K562 (cell line): ENCODE measurements around the gene CABP2. TPM values are rescaled to one million over a fixed set of nuclear protein-coding genes. Genes with fewer than 3 reads are reported as not detected.

ENCODE experiments used
- ATAC-seq: fragments of 200-7000 bp; cut with Tn5 transposase; 3 replicates; pipeline ENCODE4 v1.9.1; 2020; ENCODE audit warnings: moderate library complexity
- BruUV-seq: library from RNA; stranded (reverse); fragments of 400-500 nt; replicated peaks from 2 replicates; lab custom pipeline; 2021; lab: Mats Ljungman, UMichigan
- CTCF ChIA-PET: fragments of 300-600 bp; formaldehyde crosslinking; extraction: SDS; loops from one replicate; lab custom pipeline; 2021; ENCODE audit warnings: low intra/inter-chr PET ratio; lab: Yijun Ruan, JAX
- POLR2A ChIA-PET: fragments of 300-600, 350-650 bp; sonication (Branson Sonifier 250); formaldehyde crosslinking; extraction: SDS; loops from one replicate; lab custom pipeline; 2021; ENCODE audit warnings: antibody characterized with exemption, inconsistent platforms; lab: Yijun Ruan, JAX
- DNase-seq, 4 experiments: peaks; one replicate each; pipeline versions ENCODE4 v3.0.0 to v3.0.0-alpha.2; 2011 to 2018; ENCODE audit warnings: low spot score in 3 of 4, mixed read lengths in 3 of 4; ENCODE audit errors: extremely low read depth in 1 of 4
- FAIRE-seq: peaks from 2 replicates; lab custom pipeline; 2011; peaks lifted over from hg19 to GRCh38; lab: Jason Lieb, UNC
- H2AFZ ChIP-seq: 2 replicates; pipeline ENCODE4 v1.6.0; 2011; ENCODE audit warnings: low read depth, low read length, control low read depth, inconsistent platforms
- H3K27ac ChIP-seq: fragments of 200-600 bp; 3 replicates; pipeline ENCODE4 v1.8.0; 2011; ENCODE audit warnings: low read depth, mild to moderate bottlenecking, control low read depth, inconsistent platforms, low read length, moderate library complexity, mixed read lengths; ENCODE audit errors: extremely low read depth
- H3K27me3 ChIP-seq, 2 experiments: fragments of 300-600 bp in 1 of 2; 2 replicates in 1 of 2; 3 replicates in 1 of 2; pipeline versions ENCODE4 v1.6.0 to v1.8.0; 2011; ENCODE audit warnings: inconsistent platforms in 2 of 2, low read length in 2 of 2, mild to moderate bottlenecking in 1 of 2, mixed read lengths in 1 of 2, moderate library complexity in 1 of 2; ENCODE audit not compliant: control insufficient read depth in 2 of 2, insufficient read depth in 2 of 2
- H3K36me3 ChIP-seq: fragments of 300-600 bp; 3 replicates; pipeline ENCODE4 v1.8.0; 2011; ENCODE audit warnings: mild to moderate bottlenecking, low read length, inconsistent platforms; ENCODE audit not compliant: control insufficient read depth, insufficient read depth
- H3K4me1 ChIP-seq, 2 experiments: fragments of 200-600 bp in 1 of 2; replicated peaks in 1 of 2; 2 replicates in 1 of 2; 3 replicates in 1 of 2; pipeline versions ENCODE4 v1.5.1 to v1.8.0; 2011; ENCODE audit warnings: inconsistent platforms in 2 of 2, low read length in 2 of 2, mild to moderate bottlenecking in 1 of 2, mixed read lengths in 1 of 2, moderate library complexity in 1 of 2; ENCODE audit not compliant: control insufficient read depth in 2 of 2, insufficient read depth in 2 of 2
- H3K4me2 ChIP-seq: 2 replicates; pipeline ENCODE4 v1.6.1; 2011; ENCODE audit warnings: low read length, control low read depth, inconsistent platforms, mixed read lengths; ENCODE audit not compliant: insufficient read depth
- H3K4me3 ChIP-seq: fragments of 200-600 bp; sonication (generic), shearing (Covaris generic); 2 replicates; pipeline ENCODE4 v1.5.1; 2016; ENCODE audit warnings: control low read depth, inconsistent platforms
- H3K79me2 ChIP-seq: fragments of 200-600 bp; 3 replicates; pipeline ENCODE4 v1.8.0; 2011; ENCODE audit warnings: low read length, inconsistent platforms; ENCODE audit not compliant: control insufficient read depth, insufficient read depth
- H3K9ac ChIP-seq, 2 experiments: 2 replicates each; pipeline versions ENCODE4 v1.6.0 to v1.6.1; 2011; ENCODE audit warnings: low read depth in 2 of 2, low read length in 2 of 2, control low read depth in 1 of 2, inconsistent platforms in 1 of 2, mild to moderate bottlenecking in 1 of 2, mixed read lengths in 1 of 2; ENCODE audit not compliant: insufficient read depth in 1 of 2
- H3K9me1 ChIP-seq: one replicate; pipeline ENCODE4 v1.6.0; 2011; ENCODE audit warnings: inconsistent platforms, mild to moderate bottlenecking, low read length, moderate library complexity; ENCODE audit not compliant: control insufficient read depth, insufficient read depth
- H3K9me3 ChIP-seq: replicated peaks from 2 replicates; pipeline ENCODE4 v1.5.1; 2011; ENCODE audit warnings: low read depth, low read length, inconsistent platforms; ENCODE audit not compliant: control insufficient read depth, insufficient read depth
- H4K20me1 ChIP-seq: replicated peaks from 2 replicates; pipeline ENCODE4 v1.6.1; 2011; ENCODE audit warnings: low read length, inconsistent platforms, mixed read lengths; ENCODE audit not compliant: control insufficient read depth, insufficient read depth
- KLF1 ChIP-seq: fragments of 450-650 bp; IDR thresholded peaks from 2 replicates; pipeline ENCODE4 v1.6.1; 2016; ENCODE audit warnings: missing genetic modification characterization, missing compliant biosample characterization
- TSHZ1 ChIP-seq: fragments of 250-450 bp; sonication (Bioruptor Pico); IDR thresholded peaks from 2 replicates; pipeline ENCODE4 v1.4.0; 2020; ENCODE audit warnings: mild to moderate bottlenecking, moderate library complexity
- ZNF740 ChIP-seq, 3 experiments: fragments of 200-800 bp in 1 of 3; sonication (Bioruptor generic) in 1 of 3; sonication (generic) in 1 of 3; formaldehyde crosslinking in 1 of 3; IDR thresholded peaks; 2 replicates each; pipeline versions ENCODE4 v1.6.1 to v1.8.0; 2016 to 2022; ENCODE audit warnings: mild to moderate bottlenecking in 2 of 3, missing compliant biosample characterization in 2 of 3, missing genetic modification characterization in 2 of 3, missing genetic modification reagents in 1 of 3
- WGBS: fragments of 100-300 bp; shearing (Covaris generic); methylation state at CpG from one replicate; pipeline ENCODE4 v1.1.6; 2016; ENCODE audit warnings: low coverage, mixed read lengths; ENCODE audit not compliant: insufficient coverage; ENCODE audit errors: missing lambda C conversion rate; 5-methylcytosine and 5-hydroxymethylcytosine counted together
- in situ Hi-C: fragments of 300-500 bp; cut with MboI; formaldehyde crosslinking; loops from 4 replicates; pipeline ENCODE4 v1.15.0; 2018; ENCODE audit warnings: inconsistent platforms, mixed read lengths
- intact Hi-C: fragments of 100-400 bp; cut with micrococcal nuclease; formaldehyde crosslinking; loops from 2 replicates; pipeline ENCODE4 v1.14.2; 2022
- polyA plus RNA-seq, 8 experiments: library from polyadenylated mRNA; depleted of rRNA in 4 of 8; stranded (reverse) in 5 of 8; unstranded in 3 of 8; fragments of >200 nt; fragmentation: Nextera tagmentation in 2 of 8; fragmentation: Illumina TruSeq in 1 of 8; extraction: Ambion mirVana in 2 of 8; extraction: Trizol in 1 of 8; gene quantifications; 2 replicates each; pipeline versions ENCODE4 v1.2.1 to v1.2.3, GENCODE V29; 2011 to 2014; ENCODE audit warnings: inconsistent platforms in 1 of 8, missing spikeins in 1 of 8
- total RNA-seq, 7 experiments: library from RNA; depleted of rRNA in 6 of 7; stranded (reverse); fragments of >200 nt in 6 of 7; fragmentation: Illumina TruSeq in 2 of 7; extraction: Trizol in 2 of 7; gene quantifications; 2 replicates each; pipeline versions ENCODE4 v1.2.1 to v1.2.3, GENCODE V29; 2011 to 2021; ENCODE audit warnings: low replicate concordance in 1 of 7

CABP2 gene
- total and polyA plus RNA-seq, 9 of the 15 experiments (the other 6 are each of a cell fraction or from before 2014, with no cell fraction given), result not detected

- no peak for TF ChIP-seq KLF1 (tag)
Measured at GRCh38 chr11:67523556-67524479, 572 bp upstream of the CABP2 start (continued).

GRCh38 chr11:67522338-67522737, 908 bp downstream of the CABP2 start:
- Histone ChIP-seq H3K4me3 (no peak overlapping the region), H4K20me1 (0 out of 2 replicates have a peak, but pooled peaks cover 3% of the 10 kb centered on the region), H3K79me2 (no peaks in the 10 kb centered on the region), H3K27ac (no peak overlapping the region), H3K4me2 (no peak overlapping the region), H3K9me3 (no peaks in the 10 kb centered on the region), H3K4me1 (peaks cover 0 to 35% of the 10 kb centered on the region in 2 experiments; a peak in 2 of 5 replicates), H3K36me3 (no peaks in the 10 kb centered on the region), H3K9me1 (no peaks in the 10 kb centered on the region)
- intact Hi-C loops, result no loop called here
- no peak for FAIRE-seq
- no peak for ATAC-seq
- CTCF ChIA-PET, result interaction anchor here (0.6 kb wide), 1 partner anchor 1135 kb away, joined by 3 read pairs; no protein-coding TSS in a partner anchor
- no TSS peak for BruUV-seq
- POLR2A ChIA-PET, result no interaction called here
- WGBS, result 30% methylated on average over 14 of the region's 15 CpGs
- DNase-seq, result no peak
- TF ChIP-seq TSHZ1 (CRISPR knock-in tag) (no peak), ZNF740 (CRISPR knock-in tag; IDR thresholded peaks at IDR 0.05) (peak; percentile 21; the same call in 1 of the 2 replicates), ZNF740 (tag; IDR thresholded peaks at IDR 0.05) (no peak)
- TF ChIP-seq, all 486 proteins: peak for 1
- H3K27me3 ChIP-seq, result peaks cover 2 to 33% of the 10 kb centered on the region in 2 experiments; a peak in 4 of 5 replicates
- in situ Hi-C loops, result no loop called here
- H3K9ac ChIP-seq, result no peak overlapping the region; a peak in 1 of 4 replicates
- H2AFZ ChIP-seq, result no peak overlapping the region
